Activated CD4-positive, CD25-positive, alpha-beta regulatory T cell treated with anti-CD3 and anti-CD28 coated beads, Interleukin-2, amount 50 U/mL, for 72 hours (primary cell): Measurements from ENCODE around the gene CYSRT1.
"Not testable (repeated sequence)": the region's sequence is repeated elsewhere in the genome, so short reads cannot be mapped to it uniquely, and the experiment has no call there.

ENCODE experiments used
- DNase-seq: peaks from one replicate; pipeline ENCODE4 v3.0.0; 2021

Gene CYSRT1

DNA sequence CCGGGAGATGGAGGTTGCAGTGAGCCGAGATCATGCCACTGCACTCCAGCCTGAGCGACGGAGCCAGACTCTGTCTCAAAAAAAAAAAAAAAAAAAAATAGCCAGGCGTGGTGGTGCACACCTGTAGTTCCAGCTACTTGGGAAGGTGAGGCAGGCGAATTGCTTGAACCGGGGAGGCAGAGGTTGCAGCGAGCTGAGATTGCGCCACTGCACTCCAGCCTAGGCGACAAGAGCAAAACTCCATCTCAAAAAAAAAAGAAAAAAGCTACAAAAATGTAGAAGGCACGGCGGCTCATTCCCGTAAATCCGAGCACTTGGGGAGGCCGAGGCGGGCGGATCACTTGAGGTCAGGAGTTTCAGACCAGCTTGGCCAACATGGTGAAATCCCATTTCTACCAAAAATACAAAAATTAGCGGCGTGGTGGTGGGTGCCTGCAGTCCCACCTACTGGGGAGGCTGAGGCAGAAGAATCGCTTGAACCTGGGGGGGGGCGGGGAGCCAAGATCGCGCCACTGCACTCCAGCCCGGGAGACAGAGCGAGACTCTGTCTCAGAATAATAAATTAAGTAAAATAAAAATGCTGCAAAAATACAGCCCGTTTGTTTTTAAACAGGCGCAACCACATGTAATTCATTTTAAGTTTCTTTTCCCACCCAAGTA is 14.7 kb downstream of the CYSRT1 start:
- DNase-seq: not testable (repeated sequence)

GRCh38 chr9:137240318-137240840 is 15.4 kb downstream of the CYSRT1 start:
- DNase-seq: peak; percentile 73

DNA sequence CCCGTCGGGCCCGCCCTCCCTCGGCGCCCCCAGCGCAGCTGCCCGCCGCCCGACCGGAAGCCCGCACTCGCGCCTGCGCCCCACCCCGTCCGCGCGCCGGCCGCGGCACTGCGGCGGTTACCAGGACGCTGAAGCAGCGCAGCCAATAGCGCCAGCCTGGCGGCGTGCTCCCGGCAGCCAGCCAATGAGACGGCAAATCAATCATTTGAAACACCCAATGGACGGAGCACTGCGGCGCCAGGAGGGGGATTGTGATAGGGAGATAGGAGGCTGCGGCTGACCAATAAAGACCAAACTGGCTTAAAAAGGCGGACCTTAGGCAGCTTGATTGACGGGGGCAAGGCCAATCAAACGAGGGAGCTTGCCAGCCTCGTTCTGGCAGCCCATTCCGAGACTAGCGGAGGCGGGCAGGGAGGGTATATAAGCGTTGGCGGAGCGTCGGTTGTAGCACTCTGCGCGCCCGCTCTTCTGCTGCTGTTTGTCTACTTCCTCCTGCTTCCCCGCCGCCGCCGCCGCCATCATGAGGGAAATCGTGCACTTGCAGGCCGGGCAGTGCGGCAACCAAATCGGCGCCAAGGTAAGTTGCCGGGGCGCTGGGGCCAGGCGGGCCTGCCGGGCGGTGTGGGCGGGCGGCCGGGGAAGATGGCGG is 16.0 kb downstream of the CYSRT1 start, which contains the start of gene TUBB4B:
Gene TUBB4B, plus strand, starts transcription at position 447 of the 649 bp plus-strand sequence. Its CDS starts 74 bp downstream, at position 521.
- peak; percentile 94 for DNase-seq

DNA sequence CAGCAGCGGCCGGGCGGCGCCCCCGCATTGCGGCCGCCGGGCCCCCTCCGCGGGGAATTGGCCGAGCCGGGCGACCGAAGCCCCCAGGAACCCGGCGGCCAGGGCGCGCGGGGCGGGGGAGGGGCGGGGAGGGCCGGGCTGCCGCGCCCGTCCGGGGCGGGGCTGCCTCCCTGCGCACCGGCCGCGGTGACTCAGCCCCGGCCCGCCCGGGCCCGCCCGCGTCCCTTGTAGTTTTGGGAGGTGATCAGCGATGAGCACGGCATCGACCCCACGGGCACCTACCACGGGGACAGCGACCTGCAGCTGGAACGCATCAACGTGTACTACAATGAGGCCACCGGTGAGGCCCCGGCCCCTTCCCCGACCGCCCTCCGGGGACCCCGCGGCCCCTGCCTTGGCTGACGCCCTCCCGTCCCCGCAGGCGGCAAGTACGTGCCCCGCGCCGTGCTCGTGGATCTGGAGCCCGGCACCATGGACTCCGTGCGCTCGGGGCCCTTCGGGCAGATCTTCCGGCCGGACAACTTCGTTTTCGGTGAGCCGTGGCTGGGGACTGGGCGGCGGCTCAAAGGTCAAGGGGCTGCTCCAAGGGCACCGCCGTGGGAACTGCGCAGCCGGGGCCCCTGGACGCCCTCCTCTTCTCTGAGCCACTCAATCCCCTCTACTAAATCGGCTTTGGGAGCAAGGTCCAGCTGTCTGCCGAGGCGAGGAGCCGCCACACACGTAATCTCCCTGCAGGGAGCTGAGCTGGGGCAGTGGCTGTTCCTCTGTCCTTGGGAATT is 16.7 kb downstream of the CYSRT1 start:
- DNase-seq: peak; percentile 72

- no peak for DNase-seq
Measured at GRCh38 chr9:137242269-137243203, 17.6 kb downstream of the CYSRT1 start.

GRCh38 chr9:137243266-137243625 is 18.3 kb downstream of the CYSRT1 start:
- not testable (repeated sequence) for DNase-seq

- no peak for DNase-seq
Measured at GRCh38 chr9:137243626-137244485, 18.9 kb downstream of the CYSRT1 start.

DNA sequence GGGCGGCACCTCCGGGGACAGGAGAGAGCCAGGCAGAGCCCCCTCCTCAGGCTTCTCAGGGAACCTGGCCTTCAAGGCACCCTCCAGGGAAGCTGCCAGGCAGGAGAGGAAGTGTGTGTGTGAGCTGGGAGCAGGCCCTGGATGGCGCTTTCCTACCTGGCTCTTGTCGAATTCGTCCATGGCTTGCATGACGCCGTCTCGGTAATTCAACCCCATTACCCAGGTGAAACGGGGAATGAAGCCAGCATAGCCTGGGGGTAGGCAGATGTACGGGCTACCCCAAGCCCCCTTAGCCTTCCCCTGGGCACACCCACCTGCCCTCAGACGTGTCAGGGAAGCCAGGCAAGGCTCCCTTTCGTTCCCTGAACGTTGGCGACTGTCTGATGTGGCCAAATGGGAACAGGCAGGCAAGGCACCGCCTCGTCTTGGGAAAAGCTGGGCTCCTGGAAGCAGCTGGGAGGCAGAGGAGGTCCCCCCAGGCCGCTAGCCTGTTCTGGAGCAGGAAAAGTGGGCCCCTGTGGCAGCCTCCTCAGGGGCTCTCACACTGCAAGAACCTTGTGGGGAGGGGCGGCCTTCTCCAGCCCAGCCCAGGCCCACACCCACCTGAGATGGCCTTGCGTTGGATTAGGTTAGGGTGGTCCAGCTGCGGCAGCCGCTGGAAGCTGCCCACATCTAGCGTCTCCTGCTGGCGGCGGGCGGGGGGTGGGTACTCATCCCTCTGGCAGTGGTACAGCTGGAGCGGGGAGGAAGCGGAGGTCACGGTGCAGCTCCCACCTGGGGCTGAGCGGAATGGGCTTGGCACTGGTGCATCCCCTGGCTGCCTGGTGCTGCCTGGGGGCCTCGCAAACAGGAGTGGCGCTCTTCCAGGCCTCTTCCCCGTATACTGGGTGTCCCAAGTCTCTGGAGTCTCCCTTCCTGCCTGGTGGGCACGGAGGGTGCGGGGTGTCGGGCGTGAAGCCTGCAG is 19.8 kb downstream of the CYSRT1 start:
- no peak for DNase-seq

DNA sequence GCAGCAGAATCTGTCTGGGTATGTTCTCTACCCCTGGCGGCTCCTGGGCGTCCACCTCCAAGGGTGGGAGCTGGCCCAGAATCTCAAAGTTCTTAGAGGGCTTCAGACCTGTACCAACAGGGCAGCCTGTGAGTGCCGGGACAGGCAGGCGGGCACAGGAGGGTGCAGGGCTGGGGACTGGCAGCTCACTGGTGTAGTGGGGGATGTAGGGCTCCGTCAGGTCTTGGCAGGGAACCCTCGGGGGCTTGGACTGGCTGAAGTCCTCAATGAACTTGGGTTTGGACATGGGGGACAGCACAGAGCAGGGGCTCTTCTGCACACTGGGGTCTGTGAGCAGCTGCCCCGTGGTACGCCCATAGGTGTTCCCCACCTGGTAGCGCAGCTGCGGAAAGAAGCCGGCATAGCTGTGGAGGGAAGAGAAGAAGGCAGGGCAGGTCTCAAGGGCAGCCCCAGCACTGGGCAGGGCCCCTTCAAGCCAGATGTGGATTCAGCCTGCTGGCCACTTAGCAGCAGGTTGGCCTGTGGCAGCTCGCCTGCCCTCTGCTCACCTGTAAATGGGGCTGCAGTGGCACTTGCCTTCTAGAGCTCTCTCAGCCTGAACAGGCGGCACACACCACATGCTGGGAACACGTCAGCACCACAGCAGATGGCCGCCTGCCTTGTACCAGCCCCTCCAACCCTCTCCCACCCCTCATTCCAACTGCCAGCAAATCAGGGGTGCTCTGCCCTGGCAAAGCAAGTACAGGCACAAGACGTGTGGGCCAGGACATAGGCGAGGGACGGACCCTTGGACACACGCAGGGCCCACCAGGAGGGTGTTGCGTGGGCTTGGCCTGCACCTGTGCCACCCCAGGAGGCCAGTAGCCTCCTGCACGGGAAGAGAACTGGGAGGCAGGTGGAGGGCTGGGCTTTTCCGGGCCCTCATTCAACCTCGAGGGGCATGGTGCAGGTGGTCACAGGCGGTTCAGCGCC is 20.8 kb downstream of the CYSRT1 start:
- DNase-seq: no peak

DNA sequence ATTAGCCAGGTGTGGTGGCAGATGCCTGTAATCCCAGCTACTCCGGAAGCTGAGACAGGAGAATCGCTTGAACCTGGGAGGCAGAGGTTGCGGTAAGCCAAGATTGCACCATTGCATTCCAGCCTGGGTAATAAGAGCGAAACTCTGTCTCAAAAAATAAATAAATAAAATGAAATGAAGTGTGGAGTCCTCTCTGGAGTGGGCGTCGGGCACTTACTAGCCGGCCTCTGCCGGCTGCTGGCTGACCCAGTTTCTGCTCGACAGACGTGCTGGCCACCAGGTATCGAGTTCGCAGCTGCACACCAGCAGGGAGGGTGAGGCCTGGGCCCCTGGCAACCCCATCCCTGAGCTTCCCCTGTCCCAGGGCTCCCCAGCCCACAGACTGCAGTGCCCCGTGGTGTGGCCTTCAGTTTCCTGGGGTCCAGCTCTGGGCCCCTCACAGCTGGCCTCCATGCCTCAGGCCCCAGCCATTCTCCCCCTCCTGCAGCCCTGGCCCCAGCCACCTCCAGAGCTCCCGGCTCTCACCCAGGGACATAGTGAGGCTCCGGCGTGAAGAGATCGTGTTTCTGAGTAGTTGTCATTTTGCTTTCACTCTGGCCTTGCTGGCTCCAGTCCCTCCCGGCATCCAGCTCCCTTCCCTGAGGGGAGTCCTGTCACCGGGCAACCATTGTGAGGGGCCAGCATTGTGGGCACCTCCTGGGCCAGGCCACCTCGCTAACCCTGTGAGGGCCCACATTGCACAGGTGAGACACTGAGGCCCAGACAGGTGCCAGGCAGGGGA is 22.4 kb downstream of the CYSRT1 start:
- no peak for DNase-seq

GRCh38 chr9:137247916-137248175 is 22.9 kb downstream of the CYSRT1 start:
- no peak for DNase-seq

DNA sequence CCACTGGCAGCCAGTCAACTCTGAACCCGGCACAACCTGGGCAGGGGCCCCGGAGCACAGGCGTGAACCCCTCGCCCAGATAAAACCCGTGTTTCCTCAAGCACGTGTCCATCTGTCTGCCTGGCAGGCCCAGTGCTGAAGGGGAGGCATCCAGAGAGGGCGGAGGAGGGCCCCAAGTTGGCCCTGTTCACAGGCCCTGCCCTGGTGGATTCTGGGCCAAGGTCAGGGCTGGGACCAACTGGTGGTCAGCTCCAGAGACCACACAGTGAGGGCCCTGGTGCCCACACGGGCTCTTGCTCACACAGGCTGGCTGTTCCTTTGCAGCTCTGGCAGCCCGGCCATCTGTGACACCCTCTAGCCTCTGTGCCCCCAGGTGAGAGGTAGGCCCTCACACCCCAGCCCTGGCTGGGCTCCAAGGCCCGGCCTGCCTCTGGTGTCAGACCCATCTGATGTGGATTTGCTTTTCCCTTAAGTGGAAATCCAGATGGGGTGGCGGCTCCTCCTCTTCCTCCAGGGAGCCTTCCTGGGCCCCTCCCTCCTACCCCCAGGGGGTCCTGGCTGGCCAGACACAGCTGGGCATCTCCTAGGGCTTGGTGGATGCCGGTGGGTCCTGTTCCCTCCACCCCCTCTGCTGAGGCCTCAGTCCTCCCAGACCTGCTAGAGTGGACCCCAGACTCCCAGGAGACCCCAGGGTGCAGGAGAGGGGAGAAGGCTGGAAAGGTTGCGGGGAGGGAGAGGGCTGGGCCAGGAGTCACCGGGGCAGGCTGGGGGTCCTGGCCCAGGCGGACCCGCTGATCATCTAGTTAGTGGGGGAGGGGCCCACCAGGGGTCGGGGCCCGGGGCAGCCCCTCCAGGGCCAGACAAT is 25.6 kb downstream of the CYSRT1 start:
- DNase-seq: no peak

GRCh38 chr9:137251194-137251461 is 26.2 kb downstream of the CYSRT1 start, which contains the start of gene STPG3:
STPG3 (plus strand) TSS chr9:137251286; CDS start chr9:137251287, 1 bp downstream.
- DNase-seq: no peak

DNA sequence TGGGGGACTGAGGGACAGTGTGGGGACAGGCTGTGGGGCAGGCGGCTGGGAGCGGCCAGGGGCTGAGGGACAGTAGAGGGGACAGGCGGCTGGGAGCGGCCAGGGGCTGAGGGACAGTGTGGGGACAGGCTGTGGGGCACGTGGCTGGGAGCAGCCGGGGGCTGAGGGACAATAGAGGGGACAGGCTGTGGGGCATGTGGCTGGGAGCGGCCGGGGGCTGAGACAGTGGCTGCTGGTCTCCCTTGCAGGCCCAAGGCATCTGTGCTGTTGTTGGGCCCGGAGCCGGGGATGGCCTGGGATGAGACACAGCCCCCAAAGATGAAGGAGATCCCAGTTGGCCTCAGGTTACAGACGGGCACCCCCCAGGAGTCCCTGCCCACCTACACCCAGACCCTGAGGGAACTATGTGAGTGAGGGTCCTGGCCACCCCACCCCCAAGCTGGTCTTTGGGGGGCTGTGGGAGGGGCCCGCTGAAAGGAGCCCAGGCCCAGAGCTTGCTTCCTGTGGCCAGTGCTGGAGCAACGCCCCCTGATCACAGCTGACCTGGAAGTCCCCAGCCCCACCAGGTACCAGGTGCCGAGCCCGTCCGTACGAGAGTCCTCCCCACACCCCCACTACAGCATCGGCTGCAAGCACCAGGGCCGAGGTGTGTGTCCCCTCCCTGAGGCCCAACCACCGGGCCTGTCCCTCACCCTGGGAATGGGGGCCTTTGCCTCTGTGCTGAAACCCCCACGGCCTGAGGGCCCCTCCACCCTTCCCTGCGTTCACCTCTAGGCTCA is 26.7 kb downstream of the CYSRT1 start:
- no peak for DNase-seq

- no peak for DNase-seq
Measured at GRCh38 chr9:137252555-137253506, 27.9 kb downstream of the CYSRT1 start.
